MCF 10A (cell line): ENCODE results near the gene CFAP69. TPM values are rescaled to one million over a fixed set of nuclear protein-coding genes. Genes with fewer than 3 reads are reported as not detected.
A peak's percentile ranks its signal among the peaks of the same experiment; 100 is the strongest.

ENCODE experiments used
- BruUV-seq: library from RNA; stranded (reverse); fragments of 400-500 nt; replicated peaks from 2 replicates; lab custom pipeline; 2021; lab: Mats Ljungman, UMichigan
- CTCF ChIA-PET: fragments of 300-600 bp; sonication (Branson Sonifier 250); formaldehyde crosslinking; extraction: SDS; loops from one replicate; lab custom pipeline; 2021; ENCODE audit warnings: antibody characterized with exemption, inconsistent platforms; lab: Yijun Ruan, JAX
- POLR2A ChIA-PET: fragments of 300-600, 350-650 bp; sonication (Branson Sonifier 250); formaldehyde crosslinking; extraction: SDS; loops from one replicate; lab custom pipeline; 2020; ENCODE audit warnings: antibody characterized with exemption, inconsistent platforms; lab: Yijun Ruan, JAX
- DNase-seq: peaks from one replicate; pipeline ENCODE4 v3.0.0-alpha.2; 2018; ENCODE audit not compliant: unreplicated experiment
- H3K27ac Mint-ChIP-seq: one replicate; pipeline ENCODE4 v1.8.0; 2022; ENCODE audit warnings: mild to moderate bottlenecking, low read depth, mixed read lengths; ENCODE audit not compliant: unreplicated experiment
- H3K27me3 Mint-ChIP-seq: one replicate; pipeline ENCODE4 v1.8.0; 2022; ENCODE audit warnings: mixed read lengths; ENCODE audit not compliant: insufficient read depth, unreplicated experiment
- H3K36me3 Mint-ChIP-seq: one replicate; pipeline ENCODE4 v1.8.0; 2022; ENCODE audit warnings: mild to moderate bottlenecking, moderate library complexity, mixed read lengths; ENCODE audit not compliant: insufficient read depth, unreplicated experiment
- H3K4me1 Mint-ChIP-seq: one replicate; pipeline ENCODE4 v1.8.0; 2022; ENCODE audit warnings: mixed read lengths; ENCODE audit not compliant: insufficient read depth, unreplicated experiment
- H3K4me3 Mint-ChIP-seq: one replicate; pipeline ENCODE4 v1.8.0; 2022; ENCODE audit warnings: mild to moderate bottlenecking, moderate library complexity, mixed read lengths; ENCODE audit not compliant: unreplicated experiment
- H3K9me3 Mint-ChIP-seq: one replicate; pipeline ENCODE4 v1.8.0; 2022; ENCODE audit warnings: mixed read lengths; ENCODE audit not compliant: unreplicated experiment
- intact Hi-C: fragments of 100-400 bp; cut with micrococcal nuclease; formaldehyde crosslinking; loops from 2 replicates; pipeline ENCODE4 v1.14.1; 2022
- total RNA-seq: library from RNA; stranded (reverse); gene quantifications from 2 replicates; pipeline ENCODE4 v1.2.3, GENCODE V29; 2022
- TF ChIP-seq, protein P1 (sequence below): fragments of 200-600 bp; IDR thresholded peaks from one replicate; pipeline ENCODE4 v1.8.0; 2022; ENCODE audit warnings: antibody characterized with exemption, mild to moderate bottlenecking; ENCODE audit not compliant: unreplicated experiment

The CFAP69 gene
- total RNA-seq, 1 experiment from 2014 or later: 2.9 TPM

DNA sequence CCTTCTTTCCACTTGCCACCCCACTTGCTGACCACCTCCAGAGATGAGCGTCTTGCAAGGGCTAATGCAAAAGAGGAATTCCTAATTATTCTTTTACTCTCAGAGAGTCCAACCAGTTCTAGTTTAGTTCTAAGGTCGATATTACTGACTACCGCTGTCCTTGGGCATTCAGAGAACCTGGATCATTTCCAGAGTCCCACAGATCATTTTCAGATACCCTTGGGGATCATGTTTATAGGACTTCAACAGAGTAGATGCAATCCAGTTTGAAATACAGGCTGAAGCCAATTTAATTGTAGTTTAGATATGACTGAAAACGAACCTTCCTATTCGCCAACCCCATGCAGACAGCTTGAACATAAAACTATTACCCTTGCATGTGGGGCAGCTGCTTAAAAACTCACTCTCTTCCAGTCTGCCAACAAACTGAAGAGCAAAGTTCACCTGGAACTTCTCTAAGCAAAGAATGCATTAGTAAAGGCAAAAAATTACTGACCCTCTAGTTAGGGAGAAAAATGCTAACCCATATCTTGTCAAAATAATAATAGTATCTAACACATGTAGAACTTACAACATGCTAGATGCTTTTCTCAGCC, 22.4 kb downstream of the CFAP69 start:
- no peak overlapping the region for H3K27ac Mint-ChIP-seq
- CTCF ChIA-PET: interaction anchor here (0.7 to 3.0 kb wide), 4 partner anchors 14 to 194 kb away, joined by 3 to 10 read pairs (median 4); partner anchors contain the start of gene STEAP1
- no peak overlapping the region for H3K4me3 Mint-ChIP-seq

DNA sequence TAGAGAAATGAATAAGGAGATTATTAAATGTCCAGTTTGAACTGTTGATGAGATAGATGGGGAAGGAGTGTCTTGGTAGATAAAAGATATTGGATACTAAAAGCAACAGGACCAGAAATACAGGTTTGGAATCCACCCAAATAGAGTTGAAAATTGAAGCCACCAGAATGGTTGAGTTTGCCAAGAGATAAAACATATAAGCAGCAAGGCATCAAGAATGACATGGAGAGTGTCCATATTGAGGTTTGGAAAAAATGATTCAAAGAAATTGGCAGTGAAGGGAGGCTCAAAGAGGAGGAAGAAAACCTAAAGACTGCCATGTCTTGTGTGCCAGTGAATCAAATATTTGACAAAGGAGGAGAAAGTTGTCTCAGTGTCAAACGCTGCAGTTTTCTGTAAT, 24.2 kb downstream of the CFAP69 start:
- CTCF ChIA-PET: interaction anchor here (0.7 to 3.0 kb wide), 3 partner anchors 116 to 163 kb away, joined by 3 to 10 read pairs (median 3); partner anchors contain the start of gene STEAP1
- no peaks in the 10 kb centered on the region for H3K9me3 Mint-ChIP-seq
- no peak overlapping the region for H3K4me3 Mint-ChIP-seq
- no peaks in the 10 kb centered on the region for H3K36me3 Mint-ChIP-seq
- intact Hi-C loops: no loop called here
- POLR2A ChIA-PET: no interaction called here
- BruUV-seq: no TSS peak
- no peak for DNase-seq
- TF ChIP-seq, protein P1, sequence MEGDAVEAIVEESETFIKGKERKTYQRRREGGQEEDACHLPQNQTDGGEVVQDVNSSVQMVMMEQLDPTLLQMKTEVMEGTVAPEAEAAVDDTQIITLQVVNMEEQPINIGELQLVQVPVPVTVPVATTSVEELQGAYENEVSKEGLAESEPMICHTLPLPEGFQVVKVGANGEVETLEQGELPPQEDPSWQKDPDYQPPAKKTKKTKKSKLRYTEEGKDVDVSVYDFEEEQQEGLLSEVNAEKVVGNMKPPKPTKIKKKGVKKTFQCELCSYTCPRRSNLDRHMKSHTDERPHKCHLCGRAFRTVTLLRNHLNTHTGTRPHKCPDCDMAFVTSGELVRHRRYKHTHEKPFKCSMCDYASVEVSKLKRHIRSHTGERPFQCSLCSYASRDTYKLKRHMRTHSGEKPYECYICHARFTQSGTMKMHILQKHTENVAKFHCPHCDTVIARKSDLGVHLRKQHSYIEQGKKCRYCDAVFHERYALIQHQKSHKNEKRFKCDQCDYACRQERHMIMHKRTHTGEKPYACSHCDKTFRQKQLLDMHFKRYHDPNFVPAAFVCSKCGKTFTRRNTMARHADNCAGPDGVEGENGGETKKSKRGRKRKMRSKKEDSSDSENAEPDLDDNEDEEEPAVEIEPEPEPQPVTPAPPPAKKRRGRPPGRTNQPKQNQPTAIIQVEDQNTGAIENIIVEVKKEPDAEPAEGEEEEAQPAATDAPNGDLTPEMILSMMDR: no peak
- H3K4me1 Mint-ChIP-seq: no peaks in the 10 kb centered on the region
- no peaks in the 10 kb centered on the region for H3K27me3 Mint-ChIP-seq
- no peak overlapping the region for H3K27ac Mint-ChIP-seq

More for the DNA sequence above, 22.4 kb downstream of the CFAP69 start:
- intact Hi-C loops: no loop called here
- Mint-ChIP-seq H3K27me3 (no peaks in the 10 kb centered on the region), H3K36me3 (no peaks in the 10 kb centered on the region), H3K9me3 (no peaks in the 10 kb centered on the region), H3K4me1 (no peaks in the 10 kb centered on the region)
- peak; percentile 0 for DNase-seq
- TF ChIP-seq, protein P1: no peak
- BruUV-seq: no TSS peak
- POLR2A ChIA-PET: no interaction called here

DNA sequence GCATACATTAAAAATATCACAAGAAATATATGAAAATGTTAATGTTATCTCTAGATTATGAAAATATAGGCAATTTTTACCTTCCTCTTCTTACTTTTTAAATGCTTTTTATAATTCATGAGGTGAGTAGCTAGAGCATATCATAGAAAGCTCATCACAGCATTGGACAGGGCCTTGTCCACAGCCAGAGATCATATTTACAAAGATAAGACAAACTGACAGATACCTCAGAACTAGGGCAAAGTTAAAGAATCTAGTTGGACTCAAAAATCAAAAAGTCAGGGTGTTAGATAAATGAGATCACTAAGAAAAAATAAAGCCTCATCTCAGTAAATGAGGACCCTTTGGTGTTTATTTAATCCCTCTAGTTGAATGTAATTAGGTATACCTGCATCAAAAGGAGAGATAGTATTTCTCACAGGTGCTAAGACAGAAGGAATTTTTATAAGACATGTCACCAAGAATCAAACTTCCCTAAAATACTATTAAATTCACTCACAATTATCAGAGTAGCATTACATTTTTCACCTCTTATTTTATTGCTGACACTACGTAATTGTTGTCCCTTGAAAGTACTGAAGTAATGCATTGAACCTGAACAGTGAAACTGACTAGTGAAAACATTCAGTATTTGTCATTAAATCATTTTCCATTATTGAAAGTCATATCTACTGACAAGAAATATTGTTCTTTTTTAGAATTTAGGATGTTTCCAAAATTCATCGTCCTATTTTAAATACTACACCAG, 25.6 kb downstream of the CFAP69 start:
- Mint-ChIP-seq H3K4me3 (no peak overlapping the region), H3K36me3 (no peaks in the 10 kb centered on the region), H3K9me3 (no peaks in the 10 kb centered on the region), H3K4me1 (no peaks in the 10 kb centered on the region), H3K27ac (no peak overlapping the region), H3K27me3 (no peaks in the 10 kb centered on the region)
- no peak for DNase-seq
- POLR2A ChIA-PET: interaction anchor here (0.7 kb wide), 1 partner anchor 143 kb away, joined by 4 read pairs; no protein-coding TSS in a partner anchor
- TF ChIP-seq, protein P1: no peak
- BruUV-seq: no TSS peak
- intact Hi-C loops: no loop called here
- CTCF ChIA-PET: no interaction called here

DNA sequence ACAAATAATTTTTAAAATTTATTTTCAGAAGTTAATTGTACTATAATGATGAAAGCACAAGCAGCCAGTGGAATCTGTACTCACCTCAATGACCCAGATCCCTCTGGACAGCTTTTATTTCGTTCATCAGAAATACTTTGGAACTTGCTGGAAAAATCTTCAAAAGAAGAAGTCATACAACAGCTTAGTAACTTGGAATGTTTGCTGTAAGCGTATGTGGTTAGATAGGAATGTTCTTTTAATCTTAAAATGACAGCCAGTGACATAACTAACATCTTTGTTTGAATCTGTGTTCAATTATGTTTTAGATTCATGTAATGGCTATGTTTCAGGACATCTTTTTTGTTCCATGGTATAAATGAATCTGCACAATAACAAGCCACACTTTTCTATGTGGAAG, 26.8 kb downstream of the CFAP69 start:
- BruUV-seq: no TSS peak
- no peaks in the 10 kb centered on the region for H3K9me3 Mint-ChIP-seq
- no peaks in the 10 kb centered on the region for H3K36me3 Mint-ChIP-seq
- ChIA-PET CTCF (interaction anchor here (0.8 to 0.9 kb wide), 2 partner anchors 60 to 157 kb away, joined by 3 read pairs; partner anchors contain the start of gene STEAP2), POLR2A (no interaction called here)
- H3K27me3 Mint-ChIP-seq: no peaks in the 10 kb centered on the region
- DNase-seq: peak; percentile 1
- no peak overlapping the region for H3K4me3 Mint-ChIP-seq
- no peak overlapping the region for H3K27ac Mint-ChIP-seq
- intact Hi-C loops: no loop called here
- no peaks in the 10 kb centered on the region for H3K4me1 Mint-ChIP-seq
- TF ChIP-seq, protein P1: no peak
